HG03175 (cell line): ENCODE results near the gene KIAA1671.

Experiments
- ATAC-seq: cut with Tn5 transposase; IDR thresholded peaks from one replicate; pipeline ENCODE4 v1.9.1; 2021; ENCODE audit warnings: mild to moderate bottlenecking, moderate library complexity; ENCODE audit not compliant: unreplicated experiment

Gene KIAA1671

GRCh38 chr22:25032066-25032465 lies 79.5 kb downstream of the KIAA1671 start:
- no peak for ATAC-seq

- no peak for ATAC-seq
Measured at GRCh38 chr22:25035715-25036114, 83.2 kb downstream of the KIAA1671 start.

GRCh38 chr22:25038239-25038638 lies 85.7 kb downstream of the KIAA1671 start:
- ATAC-seq: no peak

GRCh38 chr22:25038771-25039170 lies 86.3 kb downstream of the KIAA1671 start:
- ATAC-seq: no peak

- no peak for ATAC-seq
Measured at GRCh38 chr22:25039255-25039654, 86.7 kb downstream of the KIAA1671 start.

GRCh38 chr22:25039754-25040153 lies 87.2 kb downstream of the KIAA1671 start:
- no peak for ATAC-seq

GRCh38 chr22:25045159-25045558 lies 92.6 kb downstream of the KIAA1671 start:
- no peak for ATAC-seq

GRCh38 chr22:25048071-25048470 lies 95.6 kb downstream of the KIAA1671 start:
- ATAC-seq: no peak

GRCh38 chr22:25048659-25049647 lies 96.4 kb downstream of the KIAA1671 start:
- ATAC-seq: no peak

- no peak for ATAC-seq
Measured at GRCh38 chr22:25049770-25050169, 97.3 kb downstream of the KIAA1671 start.

- ATAC-seq: no peak
Measured at GRCh38 chr22:25050566-25050965, 98.0 kb downstream of the KIAA1671 start.

GRCh38 chr22:25051073-25051472 lies 98.6 kb downstream of the KIAA1671 start:
- ATAC-seq: no peak

GRCh38 chr22:25051983-25052710 lies 99.6 kb downstream of the KIAA1671 start:
- ATAC-seq: no peak

GRCh38 chr22:25053153-25053805 lies 100.8 kb downstream of the KIAA1671 start:
- no peak for ATAC-seq

- no peak for ATAC-seq
Measured at GRCh38 chr22:25054943-25055511, 102.5 kb downstream of the KIAA1671 start.

- peak; percentile 52 for ATAC-seq
Measured at GRCh38 chr22:25057013-25057881, 104.7 kb downstream of the KIAA1671 start.

- ATAC-seq: no peak
Measured at GRCh38 chr22:25059438-25059837, 106.9 kb downstream of the KIAA1671 start.

GRCh38 chr22:25060522-25061071 lies 108.1 kb downstream of the KIAA1671 start:
- ATAC-seq: no peak

- ATAC-seq: no peak
Measured at GRCh38 chr22:25061134-25061533, 108.6 kb downstream of the KIAA1671 start.
